Sigmoid colon (tissue), 3 donors: ENCODE data around the gene BAD.

Experiments used
- POLR2A ChIP-seq, 2 donors: fragments of 450-650 bp; IDR thresholded peaks; one replicate each; pipeline ENCODE4 v1.6.1; 2016; ENCODE audit warnings: antibody characterized with exemption in 2 of 2, mild to moderate bottlenecking in 2 of 2, moderate library complexity in 2 of 2
- TF ChIP-seq, protein P1 (sequence below), 4 experiments: fragments of 450-650 bp in 3 of 4; fragments of 200-600 bp in 1 of 4; IDR thresholded peaks; one replicate each; pipeline ENCODE4 v1.5.1; 2016 to 2019; ENCODE audit warnings: antibody characterized with exemption in 4 of 4, mild to moderate bottlenecking in 3 of 4, moderate library complexity in 2 of 4

DNA sequence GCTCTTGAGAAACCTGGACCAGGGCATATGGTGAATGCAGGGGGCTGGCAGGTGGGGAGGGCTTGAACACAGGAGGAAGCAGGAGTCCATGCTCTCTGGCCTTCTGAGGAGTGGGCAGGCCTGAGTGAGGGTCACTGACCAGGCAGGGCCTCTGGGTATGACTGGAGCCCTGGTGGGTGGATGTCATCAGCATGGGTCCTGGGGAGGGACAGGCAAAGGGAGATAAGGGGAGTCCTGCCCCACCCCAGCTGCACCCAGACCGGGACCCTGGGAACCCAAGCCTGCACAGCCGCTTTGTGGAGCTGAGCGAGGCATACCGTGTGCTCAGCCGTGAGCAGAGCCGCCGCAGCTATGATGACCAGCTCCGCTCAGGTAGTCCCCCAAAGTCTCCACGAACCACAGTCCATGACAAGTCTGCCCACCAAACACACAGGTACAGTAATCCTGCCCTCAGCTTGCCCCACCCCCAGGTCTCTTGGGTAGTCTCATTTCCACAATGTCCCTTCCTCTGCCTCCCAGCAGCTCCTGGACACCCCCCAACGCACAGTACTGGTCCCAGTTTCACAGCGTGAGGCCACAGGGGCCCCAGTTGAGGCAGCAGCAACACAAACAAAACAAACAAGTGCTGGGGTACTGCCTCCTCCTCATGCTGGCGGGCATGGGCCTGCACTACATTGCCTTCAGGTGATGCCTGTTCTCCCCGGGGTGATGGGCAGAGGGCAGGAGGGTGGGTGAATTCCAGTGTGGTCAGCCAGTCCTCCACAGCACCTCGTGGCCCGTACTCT lies 52.1 kb downstream of the BAD start:
- TF ChIP-seq POLR2A (IDR thresholded peaks at IDR 0.05) = no peak
- TF ChIP-seq, protein P1, sequence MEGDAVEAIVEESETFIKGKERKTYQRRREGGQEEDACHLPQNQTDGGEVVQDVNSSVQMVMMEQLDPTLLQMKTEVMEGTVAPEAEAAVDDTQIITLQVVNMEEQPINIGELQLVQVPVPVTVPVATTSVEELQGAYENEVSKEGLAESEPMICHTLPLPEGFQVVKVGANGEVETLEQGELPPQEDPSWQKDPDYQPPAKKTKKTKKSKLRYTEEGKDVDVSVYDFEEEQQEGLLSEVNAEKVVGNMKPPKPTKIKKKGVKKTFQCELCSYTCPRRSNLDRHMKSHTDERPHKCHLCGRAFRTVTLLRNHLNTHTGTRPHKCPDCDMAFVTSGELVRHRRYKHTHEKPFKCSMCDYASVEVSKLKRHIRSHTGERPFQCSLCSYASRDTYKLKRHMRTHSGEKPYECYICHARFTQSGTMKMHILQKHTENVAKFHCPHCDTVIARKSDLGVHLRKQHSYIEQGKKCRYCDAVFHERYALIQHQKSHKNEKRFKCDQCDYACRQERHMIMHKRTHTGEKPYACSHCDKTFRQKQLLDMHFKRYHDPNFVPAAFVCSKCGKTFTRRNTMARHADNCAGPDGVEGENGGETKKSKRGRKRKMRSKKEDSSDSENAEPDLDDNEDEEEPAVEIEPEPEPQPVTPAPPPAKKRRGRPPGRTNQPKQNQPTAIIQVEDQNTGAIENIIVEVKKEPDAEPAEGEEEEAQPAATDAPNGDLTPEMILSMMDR (IDR thresholded peaks at IDR 0.05) = no peak
